Left ventricle myocardium inferior (tissue), 1 donor: Measurements from ENCODE around the gene CCDC92. TPM values are rescaled to one million over a fixed set of nuclear protein-coding genes. Genes with fewer than 3 reads are reported as not detected.
A peak's percentile ranks its signal among the peaks of the same experiment; 100 is the strongest.

ENCODE experiments used
- DNase-seq: peaks from one replicate; pipeline ENCODE4 v3.0.0-alpha.2; 2020
- H3K27ac ChIP-seq: fragments of 200-600 bp; replicated peaks from 2 replicates; pipeline ENCODE4 v1.8.0; 2021
- H3K27me3 ChIP-seq: fragments of 200-600 bp; 2 replicates; pipeline ENCODE4 v1.8.0; 2021; ENCODE audit warnings: low read depth
- H3K36me3 ChIP-seq: fragments of 200-600 bp; 2 replicates; pipeline ENCODE4 v1.8.0; 2021
- H3K4me1 ChIP-seq: fragments of 200-600 bp; 2 replicates; pipeline ENCODE4 v1.8.0; 2021
- H3K4me3 ChIP-seq: fragments of 200-600 bp; 2 replicates; pipeline ENCODE4 v1.8.0; 2021; ENCODE audit warnings: mild to moderate bottlenecking, moderate library complexity
- H3K9me3 ChIP-seq: fragments of 200-600 bp; replicated peaks from 2 replicates; pipeline ENCODE4 v1.8.0; 2021
- CTCF ChIP-seq: fragments of 200-600 bp; IDR thresholded peaks from 2 replicates; pipeline ENCODE4 v1.8.0; 2021; ENCODE audit warnings: antibody characterized with exemption, mild to moderate bottlenecking, borderline replicate concordance
- intact Hi-C: fragments of 100-400 bp; cut with micrococcal nuclease; formaldehyde crosslinking; loops from one replicate; pipeline ENCODE4 v1.11.0; 2022
- total RNA-seq: library from RNA; stranded (reverse); fragmentation: NEBNext Ultra II Directional; extraction: Animal tissue kit (Norgen Biotek cat#: 25700); gene quantifications from one replicate; pipeline ENCODE4 v1.2.1, GENCODE V29; 2021
- donor health status: DM: no; HTN: yes; CAD: no; lungs with severe emphysema.

The CCDC92 gene
- total RNA-seq, 1 donor from 2014 or later, result 57.2 TPM

GRCh38 chr12:123934016-123934620, 38.5 kb downstream of the CCDC92 start:
- no peak for TF ChIP-seq CTCF
- intact Hi-C loops, result no loop called here
- Histone ChIP-seq H3K36me3 (peaks cover 22% of the 10 kb centered on the region), H3K27ac (no peak overlapping the region), H3K4me3 (no peak overlapping the region), H3K9me3 (no peaks in the 10 kb centered on the region), H3K4me1 (no peaks in the 10 kb centered on the region), H3K27me3 (no peaks in the 10 kb centered on the region)
- no peak for DNase-seq

GRCh38 chr12:123933214-123933613, 39.4 kb downstream of the CCDC92 start:
- Histone ChIP-seq H3K9me3 (no peaks in the 10 kb centered on the region), H3K27me3 (peaks cover 4% of the 10 kb centered on the region), H3K4me1 (no peaks in the 10 kb centered on the region), H3K36me3 (peaks cover 22% of the 10 kb centered on the region), H3K4me3 (no peak overlapping the region), H3K27ac (no peak overlapping the region)
- DNase-seq, result no peak
- intact Hi-C loops, result no loop called here
- no peak for TF ChIP-seq CTCF

- Histone ChIP-seq H3K36me3 (peaks cover 11% of the 10 kb centered on the region), H3K4me3 (no peak overlapping the region), H3K27me3 (peaks cover 18% of the 10 kb centered on the region), H3K4me1 (no peaks in the 10 kb centered on the region), H3K27ac (no peak overlapping the region), H3K9me3 (no peaks in the 10 kb centered on the region)
- DNase-seq, result no peak
- TF ChIP-seq CTCF, result no peak
- intact Hi-C loops, result no loop called here
These were observed 40.8 kb downstream of the CCDC92 start for GRCh38 chr12:123931686-123932321.

GRCh38 chr12:123929946-123930583, 42.6 kb downstream of the CCDC92 start:
- TF ChIP-seq CTCF, result no peak
- DNase-seq, result no peak
- intact Hi-C loops, result no loop called here
- Histone ChIP-seq H3K4me3 (no peak overlapping the region), H3K27ac (no peak overlapping the region), H3K9me3 (no peaks in the 10 kb centered on the region), H3K36me3 (no peaks in the 10 kb centered on the region), H3K27me3 (peaks cover 34% of the 10 kb centered on the region), H3K4me1 (no peaks in the 10 kb centered on the region)

- Histone ChIP-seq H3K27ac (peak overlapping the region; percentile 33), H3K27me3 (peaks cover 36% of the 10 kb centered on the region), H3K9me3 (no peaks in the 10 kb centered on the region), H3K4me1 (no peaks in the 10 kb centered on the region), H3K4me3 (no peak overlapping the region), H3K36me3 (no peaks in the 10 kb centered on the region)
- no peak for TF ChIP-seq CTCF
- intact Hi-C loops, result no loop called here
- DNase-seq, result no peak
These were observed 43.7 kb downstream of the CCDC92 start for GRCh38 chr12:123928897-123929296.
